Suprapubic skin (tissue), 4 donors: ENCODE measurements around the gene E2F6. TPM values are rescaled to one million over a fixed set of nuclear protein-coding genes. Genes with fewer than 3 reads are reported as not detected.

Experiments
- DNase-seq, 2 donors: peaks; one replicate each; pipeline ENCODE4 v3.0.0-alpha.2; 2019; ENCODE audit warnings: low spot score in 2 of 2
- H3K27ac ChIP-seq: fragments of 200-600 bp; sonication (generic); one replicate; pipeline ENCODE4 v1.5.1; 2019
- H3K27me3 ChIP-seq: fragments of 200-600 bp; sonication (generic); one replicate; pipeline ENCODE4 v1.5.1; 2019
- H3K36me3 ChIP-seq: fragments of 200-600 bp; sonication (generic); one replicate; pipeline ENCODE4 v1.5.1; 2019
- H3K4me1 ChIP-seq: fragments of 200-600 bp; sonication (generic); one replicate; pipeline ENCODE4 v1.5.1; 2019
- H3K4me3 ChIP-seq: fragments of 200-600 bp; sonication (generic); one replicate; pipeline ENCODE4 v1.5.1; 2019; ENCODE audit warnings: mild to moderate bottlenecking
- H3K9me3 ChIP-seq: fragments of 200-600 bp; sonication (generic); one replicate; pipeline ENCODE4 v1.5.1; 2019
- CTCF ChIP-seq, 2 donors: fragments of 200-600 bp in 1 of 2; fragments of 450-650 bp in 1 of 2; sonication (generic) in 1 of 2; IDR thresholded peaks; one replicate each; pipeline ENCODE4 v1.5.1; 2016 to 2019; ENCODE audit warnings: antibody characterized with exemption in 2 of 2, mild to moderate bottlenecking in 1 of 2, moderate library complexity in 1 of 2
- EP300 ChIP-seq: sonication (generic); formaldehyde crosslinking; IDR thresholded peaks from one replicate; pipeline ENCODE4 v1.6.1; 2017; ENCODE audit warnings: antibody characterized with exemption
- POLR2A ChIP-seq, 2 donors: fragments of 450-650 bp; IDR thresholded peaks; one replicate each; pipeline ENCODE4 v1.6.1; 2017; ENCODE audit warnings: antibody characterized with exemption in 2 of 2, mild to moderate bottlenecking in 2 of 2, moderate library complexity in 2 of 2
- POLR2AphosphoS5 ChIP-seq, 3 donors: sonication (generic); formaldehyde crosslinking; IDR thresholded peaks; one replicate each; pipeline ENCODE4 v1.6.1; 2017; ENCODE audit warnings: antibody characterized with exemption in 3 of 3
- WGBS: methylation state at CpG from one replicate; pipeline ENCODE4 v1.1.5; 2018; 5-methylcytosine and 5-hydroxymethylcytosine counted together
- total RNA-seq, 4 donors: library from RNA; depleted of rRNA; stranded (reverse); fragments of >200 nt; gene quantifications; one replicate each; pipeline ENCODE4 v1.1.0, GENCODE V29; 2016

The E2F6 gene
- total RNA-seq, 4 donors from 2014 or later, result 9.3 to 15.7 (median 10.3) TPM

DNA sequence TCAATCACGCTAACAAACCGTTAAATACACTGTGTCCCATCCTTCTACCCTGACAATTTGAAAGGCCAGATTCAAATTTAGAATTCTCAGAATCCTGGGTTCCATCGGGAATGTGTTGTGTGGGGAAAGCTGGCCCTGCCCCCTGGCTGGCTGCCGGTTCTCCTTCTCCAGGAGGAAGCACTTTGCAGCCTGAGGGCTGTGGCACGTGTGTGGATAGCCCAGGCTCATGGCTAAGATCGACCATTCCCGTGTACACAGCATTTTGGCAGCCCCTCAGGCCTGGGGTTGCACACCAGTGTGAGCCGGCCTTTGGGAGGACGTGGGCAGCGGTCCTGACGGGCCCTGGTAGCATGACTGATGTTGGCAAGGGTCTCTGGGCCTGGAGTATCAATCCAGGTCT is 70.6 kb downstream of the E2F6 start:
- WGBS, result 64% methylated on average over 11 of the region's 11 CpGs
- Histone ChIP-seq H3K27ac (no peak overlapping the region), H3K4me1 (peaks cover 13% of the 10 kb centered on the region)

More for the DNA sequence above, 70.6 kb downstream of the E2F6 start:
- no peak overlapping the region for H3K4me3 ChIP-seq
- no peaks in the 10 kb centered on the region for H3K36me3 ChIP-seq
- H3K27me3 ChIP-seq, result no peaks in the 10 kb centered on the region
- TF ChIP-seq POLR2AphosphoS5 (IDR thresholded peaks at IDR 0.05) (no peak), EP300 (no peak), CTCF (IDR thresholded peaks at IDR 0.05) (no peak), POLR2A (IDR thresholded peaks at IDR 0.05) (no peak)
- DNase-seq, result no peak
- H3K9me3 ChIP-seq, result no peaks in the 10 kb centered on the region

Other genes starting within 250 kb of the E2F6 start
- 10 to 100 TPM; 21.8 to 54.0 (median 26.6) TPM for gene ROCK2, start 121.5 kb downstream of the E2F6 start, total RNA-seq
- 1 to 10 TPM; 3.0 to 6.1 (median 4.3) TPM for gene GREB1, start 67.9 kb upstream of the E2F6 start, total RNA-seq
- gene NTSR2, start 204.0 kb upstream of the E2F6 start, total RNA-seq, result not detected